H9 (cell line): Measurements from ENCODE around the gene MIOS. TPM values are rescaled to one million over a fixed set of nuclear protein-coding genes. Genes with fewer than 3 reads are reported as not detected.

Experiments used
- DNase-seq: peaks from one replicate; pipeline ENCODE4 v3.0.0-alpha.2; 2017
- H2AFZ ChIP-seq: one replicate; pipeline ENCODE4 v1.6.1; 2013; ENCODE audit warnings: mild to moderate bottlenecking, low read length, control low read depth, moderate library complexity
- H2AK5ac ChIP-seq: 2 replicates; pipeline ENCODE4 v1.6.1; 2013; ENCODE audit warnings: low read length, control low read depth, mixed read lengths; ENCODE audit not compliant: insufficient read length
- H2BK120ac ChIP-seq: one replicate; pipeline ENCODE4 v1.6.1; 2013; ENCODE audit warnings: low read depth, mild to moderate bottlenecking, low read length, control low read depth, inconsistent platforms; ENCODE audit not compliant: poor library complexity, severe bottlenecking
- H2BK12ac ChIP-seq: 2 replicates; pipeline ENCODE4 v1.6.1; 2013; ENCODE audit warnings: low read length, control low read depth, mixed read lengths, low read depth; ENCODE audit not compliant: insufficient read length
- H2BK15ac ChIP-seq: 2 replicates; pipeline ENCODE4 v1.6.1; 2013; ENCODE audit warnings: low read depth, low read length, control low read depth
- H2BK20ac ChIP-seq: one replicate; pipeline ENCODE4 v1.6.1; 2013; ENCODE audit warnings: low read depth, mild to moderate bottlenecking, low read length, control low read depth, inconsistent platforms; ENCODE audit not compliant: poor library complexity, severe bottlenecking
- H2BK5ac ChIP-seq: 2 replicates; pipeline ENCODE4 v1.6.1; 2013; ENCODE audit warnings: low read length, control low read depth, mixed read lengths; ENCODE audit not compliant: insufficient read length
- H3K14ac ChIP-seq: 2 replicates; pipeline ENCODE4 v1.6.1; 2013; ENCODE audit warnings: low read length, control low read depth; ENCODE audit not compliant: insufficient read depth
- H3K18ac ChIP-seq: 2 replicates; pipeline ENCODE4 v1.6.1; 2013; ENCODE audit warnings: low read depth, mild to moderate bottlenecking, mixed read lengths, low read length, control low read depth; ENCODE audit not compliant: insufficient read length
- H3K23ac ChIP-seq: 2 replicates; pipeline ENCODE4 v1.6.1; 2013; ENCODE audit warnings: low read length, control low read depth, mixed read lengths, low read depth; ENCODE audit not compliant: insufficient read length
- H3K23me2 ChIP-seq: 2 replicates; pipeline ENCODE4 v1.6.1; 2013; ENCODE audit warnings: low read depth, mild to moderate bottlenecking, mixed read lengths, low read length, control low read depth; ENCODE audit not compliant: insufficient read length, poor library complexity, severe bottlenecking
- H3K27ac ChIP-seq: 2 replicates; pipeline ENCODE4 v1.5.1; 2013; ENCODE audit warnings: low read length, control low read depth, mixed read lengths, low read depth; ENCODE audit not compliant: insufficient read length
- H3K27me3 ChIP-seq: 2 replicates; pipeline ENCODE4 v1.6.1; 2013; ENCODE audit warnings: low read length, control low read depth, inconsistent platforms; ENCODE audit not compliant: insufficient read depth
- H3K4ac ChIP-seq: 2 replicates; pipeline ENCODE4 v1.6.1; 2013; ENCODE audit warnings: low read depth, mild to moderate bottlenecking, control low read depth, inconsistent platforms, low read length, moderate library complexity
- H3K4me1 ChIP-seq: 2 replicates; pipeline ENCODE4 v1.6.1; 2013; ENCODE audit warnings: low read length, control low read depth, inconsistent platforms; ENCODE audit not compliant: insufficient read depth
- H3K4me2 ChIP-seq: 2 replicates; pipeline ENCODE4 v1.6.1; 2013; ENCODE audit warnings: low read length, control low read depth, mixed read lengths; ENCODE audit not compliant: insufficient read length, insufficient read depth
- H3K56ac ChIP-seq: 2 replicates; pipeline ENCODE4 v1.6.1; 2013; ENCODE audit warnings: low read depth, mild to moderate bottlenecking, mixed read lengths, low read length, control low read depth; ENCODE audit not compliant: insufficient read length
- H3K79me1 ChIP-seq: 2 replicates; pipeline ENCODE4 v1.6.1; 2013; ENCODE audit warnings: low read depth, mild to moderate bottlenecking, moderate library complexity, low read length, control low read depth, inconsistent platforms; ENCODE audit not compliant: insufficient read depth, poor library complexity, severe bottlenecking
- H3K79me2 ChIP-seq: 2 replicates; pipeline ENCODE4 v1.6.1; 2013; ENCODE audit warnings: low read length, control low read depth, inconsistent platforms; ENCODE audit not compliant: insufficient read depth
- H3K9ac ChIP-seq: 2 replicates; pipeline ENCODE4 v1.6.1; 2013; ENCODE audit warnings: low read length, control low read depth, mixed read lengths; ENCODE audit not compliant: insufficient read length; ENCODE audit errors: extremely low read depth
- H3K9me3 ChIP-seq: one replicate; pipeline ENCODE4 v1.6.1; 2013; ENCODE audit warnings: low read depth, low read length, inconsistent platforms; ENCODE audit not compliant: control insufficient read depth
- H3T11ph ChIP-seq: one replicate; pipeline ENCODE4 v1.6.1; 2013; ENCODE audit warnings: mild to moderate bottlenecking, low read length, control low read depth, inconsistent platforms
- H4K20me1 ChIP-seq: one replicate; pipeline ENCODE4 v1.6.1; 2013; ENCODE audit not compliant: control insufficient read depth, insufficient read length, insufficient read depth
- H4K5ac ChIP-seq: 2 replicates; pipeline ENCODE4 v1.6.1; 2013; ENCODE audit warnings: low read depth, mild to moderate bottlenecking, mixed read lengths, low read length, control low read depth; ENCODE audit not compliant: insufficient read length
- H4K8ac ChIP-seq: replicated peaks from 2 replicates; pipeline ENCODE4 v1.6.1; 2013; ENCODE audit warnings: low read length, control low read depth, mixed read lengths, low read depth; ENCODE audit not compliant: insufficient read length
- H4K91ac ChIP-seq: 2 replicates; pipeline ENCODE4 v1.6.1; 2013; ENCODE audit warnings: low read depth, mild to moderate bottlenecking, moderate library complexity, mixed read lengths, low read length, control low read depth; ENCODE audit not compliant: insufficient read length
- H3K27ac Mint-ChIP-seq, 3 experiments: 2 replicates in 2 of 3; 3 replicates in 1 of 3; pipeline ENCODE4 v1.8.0; 2020 to 2021; ENCODE audit warnings: mixed read lengths in 3 of 3, mild to moderate bottlenecking in 1 of 3, moderate library complexity in 1 of 3
- H3K27me3 Mint-ChIP-seq: 2 replicates; pipeline ENCODE4 v1.8.0; 2021; ENCODE audit warnings: low read depth, mild to moderate bottlenecking, moderate library complexity, mixed read lengths
- H3K36me3 Mint-ChIP-seq, 3 experiments: 2 replicates in 2 of 3; 3 replicates in 1 of 3; pipeline ENCODE4 v1.8.0; 2020 to 2021; ENCODE audit warnings: low read depth in 3 of 3, mixed read lengths in 3 of 3; ENCODE audit not compliant: insufficient read depth in 1 of 3
- H3K4me1 Mint-ChIP-seq, 2 experiments: 2 replicates each; pipeline ENCODE4 v1.8.0; 2020; ENCODE audit warnings: mixed read lengths in 2 of 2
- H3K4me3 Mint-ChIP-seq, 2 experiments: 2 replicates in 1 of 2; 3 replicates in 1 of 2; pipeline ENCODE4 v1.8.0; 2020 to 2021; ENCODE audit warnings: mild to moderate bottlenecking in 2 of 2, mixed read lengths in 2 of 2, moderate library complexity in 1 of 2
- H3K9me3 Mint-ChIP-seq, 2 experiments: 2 replicates in 1 of 2; 3 replicates in 1 of 2; pipeline ENCODE4 v1.8.0; 2020; ENCODE audit warnings: mild to moderate bottlenecking in 2 of 2, mixed read lengths in 2 of 2, moderate library complexity in 1 of 2
- WGBS: extraction: QIAGEN DNeasy Blood & Tissue Kit; methylation state at CpG from one replicate; pipeline ENCODE4 v1.1.7; 2013; ENCODE audit warnings: missing lambda C conversion rate, low lambda C conversion rate, mixed read lengths; ENCODE audit not compliant: insufficient read length; ENCODE audit errors: extremely low coverage; 5-methylcytosine and 5-hydroxymethylcytosine counted together
- total RNA-seq: library from RNA; stranded (reverse); gene quantifications from 2 replicates; pipeline ENCODE4 v1.2.1, GENCODE V29; 2021
- TF ChIP-seq, protein P1 (sequence below): fragments of 200-600 bp; sonication (generic); conservative IDR thresholded peaks from 3 replicates; pipeline ENCODE4 v1.8.0; 2021; ENCODE audit warnings: antibody characterized with exemption, mild to moderate bottlenecking

MIOS gene
- total RNA-seq, 1 experiment from 2014 or later: 46.4 TPM

DNA sequence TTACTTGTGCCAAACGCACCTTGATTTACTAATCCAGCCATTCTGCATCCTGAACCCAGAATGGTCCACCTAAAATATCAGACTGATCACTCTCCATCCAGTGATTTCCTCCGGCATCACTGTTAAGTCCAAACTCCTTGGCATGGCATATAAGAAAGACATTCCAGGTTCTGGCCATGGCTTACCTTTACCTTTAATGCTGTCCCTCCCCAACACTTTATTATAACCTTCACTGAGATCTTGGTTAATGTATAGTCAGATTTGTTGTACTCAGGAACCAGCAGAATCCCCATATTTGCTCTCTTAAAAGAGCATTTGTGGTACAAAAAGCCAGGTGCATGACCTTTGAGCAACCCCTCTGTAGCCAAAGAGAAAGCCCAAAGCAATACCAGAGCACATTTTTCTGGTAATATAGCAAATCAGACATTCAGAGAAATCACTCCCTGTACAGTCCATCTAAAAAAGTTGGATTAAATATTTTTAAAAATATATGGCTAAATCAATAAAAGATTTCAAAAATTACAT is 84.1 kb downstream of the MIOS start:
- Histone ChIP-seq H4K5ac (no peak overlapping the region), H3K23me2 (no peaks in the 10 kb centered on the region), H3K9me3 (no peaks in the 10 kb centered on the region), H2BK120ac (no peak overlapping the region), H3K27me3 (no peaks in the 10 kb centered on the region), H4K20me1 (no peaks in the 10 kb centered on the region), H2AK5ac (no peak overlapping the region), H2BK20ac (no peak overlapping the region), H3K79me1 (peaks cover 4% of the 10 kb centered on the region), H2BK5ac (no peak overlapping the region), H3K27ac (no peak overlapping the region), H3K4me1 (no peaks in the 10 kb centered on the region), H3K4ac (no peak overlapping the region), H2BK15ac (no peak overlapping the region), H4K91ac (no peak overlapping the region), H2AFZ (no peak overlapping the region), H2BK12ac (no peak overlapping the region), H3K79me2 (no peaks in the 10 kb centered on the region; the same call in 1 of the 2 replicates), H4K8ac (no peak overlapping the region), H3K9ac (no peak overlapping the region), H3K56ac (no peak overlapping the region), H3K18ac (no peak overlapping the region), H3K23ac (no peak overlapping the region), H3K14ac (no peak overlapping the region), H3K4me2 (no peak overlapping the region), H3T11ph (no peak overlapping the region)
- peaks cover 11 to 21% of the 10 kb centered on the region in 2 experiments; a peak in 3 of 4 replicates for H3K4me1 Mint-ChIP-seq
- no peak overlapping the region for H3K27ac Mint-ChIP-seq
- H3K36me3 Mint-ChIP-seq: peaks cover 3 to 9% (median 6%) of the 10 kb centered on the region in 3 experiments; a peak in 6 of 7 replicates
- H3K4me3 Mint-ChIP-seq: no peak overlapping the region
- no peaks in the 10 kb centered on the region for H3K27me3 Mint-ChIP-seq
- H3K9me3 Mint-ChIP-seq: peaks cover 0 to 7% of the 10 kb centered on the region in 2 experiments; a peak in 4 of 5 replicates
- DNase-seq: no peak
- WGBS: no CpG with 5 or more reads among the region's 2 CpGs
- TF ChIP-seq, protein P1, sequence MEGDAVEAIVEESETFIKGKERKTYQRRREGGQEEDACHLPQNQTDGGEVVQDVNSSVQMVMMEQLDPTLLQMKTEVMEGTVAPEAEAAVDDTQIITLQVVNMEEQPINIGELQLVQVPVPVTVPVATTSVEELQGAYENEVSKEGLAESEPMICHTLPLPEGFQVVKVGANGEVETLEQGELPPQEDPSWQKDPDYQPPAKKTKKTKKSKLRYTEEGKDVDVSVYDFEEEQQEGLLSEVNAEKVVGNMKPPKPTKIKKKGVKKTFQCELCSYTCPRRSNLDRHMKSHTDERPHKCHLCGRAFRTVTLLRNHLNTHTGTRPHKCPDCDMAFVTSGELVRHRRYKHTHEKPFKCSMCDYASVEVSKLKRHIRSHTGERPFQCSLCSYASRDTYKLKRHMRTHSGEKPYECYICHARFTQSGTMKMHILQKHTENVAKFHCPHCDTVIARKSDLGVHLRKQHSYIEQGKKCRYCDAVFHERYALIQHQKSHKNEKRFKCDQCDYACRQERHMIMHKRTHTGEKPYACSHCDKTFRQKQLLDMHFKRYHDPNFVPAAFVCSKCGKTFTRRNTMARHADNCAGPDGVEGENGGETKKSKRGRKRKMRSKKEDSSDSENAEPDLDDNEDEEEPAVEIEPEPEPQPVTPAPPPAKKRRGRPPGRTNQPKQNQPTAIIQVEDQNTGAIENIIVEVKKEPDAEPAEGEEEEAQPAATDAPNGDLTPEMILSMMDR: no peak
